PFSK-1 (cell line): ENCODE results near the gene PPM1F.

ENCODE experiments used
- FOXP2 ChIP-seq: optimal IDR thresholded peaks from 2 replicates; pipeline ENCODE3; 2011; ENCODE audit warnings: borderline replicate concordance, control low read depth, inconsistent platforms; ENCODE audit not compliant: insufficient read depth; ENCODE audit errors: extremely low read length, extremely low read depth
- POLR2AphosphoS5 ChIP-seq: IDR thresholded peaks from 2 replicates; pipeline ENCODE4 v1.6.1; 2012; ENCODE audit warnings: low read depth, mild to moderate bottlenecking, control low read depth, low read length, moderate library complexity
- REST ChIP-seq, 2 experiments: IDR thresholded peaks; 2 replicates each; pipeline versions ENCODE4 v1.6.1 to v1.8.0; 2011 to 2012; ENCODE audit warnings: low read depth in 2 of 2, low read length in 2 of 2, control low read depth in 1 of 2, inconsistent platforms in 1 of 2, mild to moderate bottlenecking in 1 of 2, moderate library complexity in 1 of 2; ENCODE audit not compliant: insufficient read depth in 1 of 2
- SIN3A ChIP-seq: IDR thresholded peaks from 2 replicates; pipeline ENCODE4 v1.6.1; 2012; ENCODE audit warnings: mild to moderate bottlenecking, low read length, moderate library complexity, borderline replicate concordance; ENCODE audit not compliant: insufficient read depth
- TAF1 ChIP-seq: IDR thresholded peaks from 2 replicates; pipeline ENCODE4 v1.6.1; 2012; ENCODE audit warnings: low read length, control low read depth, borderline replicate concordance; ENCODE audit not compliant: insufficient read depth

The PPM1F gene

GRCh38 chr22:21926728-21927127 lies 25.9 kb downstream of the PPM1F start:
- TF ChIP-seq REST (IDR thresholded peaks at IDR 0.05; ENCODE audit: insufficient read depth in 1 of 2, low read depth in 2 of 2, low read length in 2 of 2) (no peak), TAF1 (no peak), POLR2AphosphoS5 (no peak), SIN3A (no peak), FOXP2 (no peak)

GRCh38 chr22:21923163-21923561 lies 29.5 kb downstream of the PPM1F start:
- TF ChIP-seq FOXP2 (no peak), TAF1 (no peak), POLR2AphosphoS5 (no peak), SIN3A (no peak), REST (IDR thresholded peaks at IDR 0.05; ENCODE audit: insufficient read depth in 1 of 2, low read depth in 2 of 2, low read length in 2 of 2) (no peak)

- no peak for TF ChIP-seq TAF1
- no peak for TF ChIP-seq POLR2AphosphoS5
- TF ChIP-seq REST (IDR thresholded peaks at IDR 0.05; ENCODE audit: insufficient read depth in 1 of 2, low read depth in 2 of 2, low read length in 2 of 2): no peak
- TF ChIP-seq FOXP2: no peak
- TF ChIP-seq SIN3A: no peak
These were observed 30.1 kb downstream of the PPM1F start for GRCh38 chr22:21922370-21923162.

- no peak for TF ChIP-seq REST (IDR thresholded peaks at IDR 0.05; ENCODE audit: insufficient read depth in 1 of 2, low read depth in 2 of 2, low read length in 2 of 2)
- TF ChIP-seq SIN3A: no peak
- no peak for TF ChIP-seq TAF1
- no peak for TF ChIP-seq FOXP2
- no peak for TF ChIP-seq POLR2AphosphoS5
These were observed 30.9 kb downstream of the PPM1F start for GRCh38 chr22:21921729-21922128.
